ENCODE measurements around the gene IGFBP6. TPM values are rescaled to one million over a fixed set of nuclear protein-coding genes. Genes with fewer than 3 reads are reported as not detected.

Gene IGFBP6
- total and polyA plus RNA-seq, 8 donors = 22.6 to 388 (median 82.8) TPM

GRCh38 chr12:53127169-53127568 lies 29.7 kb downstream of the IGFBP6 start:
- Histone ChIP-seq H3K27ac (no peak overlapping the region), H3K9me3 (no peaks in the 10 kb centered on the region), H3K4me1 (no peaks in the 10 kb centered on the region), H3K27me3 (peaks cover 0 to 6% (median 0%) of the 10 kb centered on the region in 3 donors), H3K36me3 (no peaks in the 10 kb centered on the region), H3K4me3 (no peak overlapping the region)
- intact Hi-C loops (cut with DNase I; ENCODE audit: low total_unique reads) = no loop called here
- no peak for DNase-seq
- TF ChIP-seq POLR2A (IDR thresholded peaks at IDR 0.05) = no peak
- no peak for TF ChIP-seq POLR2AphosphoS5 (IDR thresholded peaks at IDR 0.05)
- TF ChIP-seq, protein P1, sequence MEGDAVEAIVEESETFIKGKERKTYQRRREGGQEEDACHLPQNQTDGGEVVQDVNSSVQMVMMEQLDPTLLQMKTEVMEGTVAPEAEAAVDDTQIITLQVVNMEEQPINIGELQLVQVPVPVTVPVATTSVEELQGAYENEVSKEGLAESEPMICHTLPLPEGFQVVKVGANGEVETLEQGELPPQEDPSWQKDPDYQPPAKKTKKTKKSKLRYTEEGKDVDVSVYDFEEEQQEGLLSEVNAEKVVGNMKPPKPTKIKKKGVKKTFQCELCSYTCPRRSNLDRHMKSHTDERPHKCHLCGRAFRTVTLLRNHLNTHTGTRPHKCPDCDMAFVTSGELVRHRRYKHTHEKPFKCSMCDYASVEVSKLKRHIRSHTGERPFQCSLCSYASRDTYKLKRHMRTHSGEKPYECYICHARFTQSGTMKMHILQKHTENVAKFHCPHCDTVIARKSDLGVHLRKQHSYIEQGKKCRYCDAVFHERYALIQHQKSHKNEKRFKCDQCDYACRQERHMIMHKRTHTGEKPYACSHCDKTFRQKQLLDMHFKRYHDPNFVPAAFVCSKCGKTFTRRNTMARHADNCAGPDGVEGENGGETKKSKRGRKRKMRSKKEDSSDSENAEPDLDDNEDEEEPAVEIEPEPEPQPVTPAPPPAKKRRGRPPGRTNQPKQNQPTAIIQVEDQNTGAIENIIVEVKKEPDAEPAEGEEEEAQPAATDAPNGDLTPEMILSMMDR (IDR thresholded peaks at IDR 0.05) = no peak
- no peak for TF ChIP-seq EP300 (IDR thresholded peaks at IDR 0.05)
- 85 to 93% (median 87%) methylated on average over 1 of the region's 1 CpG for whole genome bisulfite sequencing, 5 donors

GRCh38 chr12:53128780-53129569 lies 31.5 kb downstream of the IGFBP6 start:
- Histone ChIP-seq H3K9me3 (no peaks in the 10 kb centered on the region), H3K4me1 (no peaks in the 10 kb centered on the region), H3K27ac (no peak overlapping the region), H3K36me3 (no peaks in the 10 kb centered on the region), H3K4me3 (no peak overlapping the region), H3K27me3 (peaks cover 0 to 6% (median 0%) of the 10 kb centered on the region in 3 donors)
- intact Hi-C loops (cut with DNase I; ENCODE audit: low total_unique reads) = no loop called here
- 77 to 83% (median 80%) methylated on average over 10 of the region's 10 CpGs for WGBS, 5 donors
- no peak for DNase-seq
- TF ChIP-seq POLR2A (IDR thresholded peaks at IDR 0.05) (no peak), POLR2AphosphoS5 (IDR thresholded peaks at IDR 0.05) (no peak), EP300 (IDR thresholded peaks at IDR 0.05) (no peak)
- TF ChIP-seq, protein P1 (IDR thresholded peaks at IDR 0.05) = no peak

DNA sequence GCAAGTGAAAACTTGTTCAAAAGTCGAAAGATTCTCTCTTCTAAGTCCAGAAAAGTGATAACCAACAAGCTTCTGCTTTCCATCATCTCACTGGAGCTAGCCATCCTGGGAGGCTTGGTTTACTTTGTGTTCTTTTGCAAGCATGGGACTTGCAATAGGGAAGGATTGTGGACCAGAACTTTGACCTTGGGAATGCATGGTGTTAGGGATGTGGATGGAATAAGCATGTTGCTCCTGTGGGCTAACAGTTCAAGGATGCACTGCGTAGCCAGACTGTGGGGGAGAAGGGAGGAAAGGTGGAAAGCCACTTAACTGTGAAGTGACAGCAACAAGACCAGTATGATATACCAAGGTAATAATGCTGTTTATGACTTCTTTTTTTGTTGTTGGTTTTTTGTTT lies 34.4 kb downstream of the IGFBP6 start:
- no peak for DNase-seq
- Histone ChIP-seq H3K4me3 (no peak overlapping the region), H3K36me3 (no peaks in the 10 kb centered on the region), H3K27ac (no peak overlapping the region), H3K9me3 (peaks cover 0 to 7% (median 1%) of the 10 kb centered on the region in 4 donors), H3K27me3 (peaks cover 0 to 6% (median 0%) of the 10 kb centered on the region in 3 donors), H3K4me1 (no peaks in the 10 kb centered on the region)
- no peak for TF ChIP-seq POLR2A (IDR thresholded peaks at IDR 0.05)
- intact Hi-C loops (cut with DNase I; ENCODE audit: low total_unique reads) = no loop called here
- WGBS, 5 donors = 75 to 91% (median 87%) methylated on average over 2 of the region's 2 CpGs

- Histone ChIP-seq H3K27ac (no peak overlapping the region), H3K9me3 (peaks cover 0 to 13% (median 4%) of the 10 kb centered on the region in 4 donors), H3K36me3 (no peaks in the 10 kb centered on the region), H3K4me1 (no peaks in the 10 kb centered on the region), H3K27me3 (peaks cover 0 to 1% (median 0%) of the 10 kb centered on the region in 3 donors), H3K4me3 (no peak overlapping the region)
- intact Hi-C loops (cut with DNase I; ENCODE audit: low total_unique reads) = no loop called here
- no peak for TF ChIP-seq EP300 (IDR thresholded peaks at IDR 0.05)
- no peak for TF ChIP-seq POLR2A (IDR thresholded peaks at IDR 0.05)
- TF ChIP-seq, protein P1 (IDR thresholded peaks at IDR 0.05) = no peak
- TF ChIP-seq POLR2AphosphoS5 (IDR thresholded peaks at IDR 0.05) = no peak
- no peak for DNase-seq
- WGBS, 5 donors = 87 to 94% (median 92%) methylated on average over 3 of the region's 3 CpGs
These were observed 36.3 kb downstream of the IGFBP6 start for GRCh38 chr12:53133722-53134121.

- no peaks in the 10 kb centered on the region for H3K4me1 ChIP-seq
- H3K4me3 ChIP-seq = no peak overlapping the region
- no peak overlapping the region for H3K27ac ChIP-seq
- no peaks in the 10 kb centered on the region for H3K27me3 ChIP-seq
- no peaks in the 10 kb centered on the region for H3K36me3 ChIP-seq
- H3K9me3 ChIP-seq = no peaks in the 10 kb centered on the region
- TF ChIP-seq POLR2A (IDR thresholded peaks at IDR 0.05) (no peak), EP300 (IDR thresholded peaks at IDR 0.05) (no peak), POLR2AphosphoS5 (IDR thresholded peaks at IDR 0.05) (no peak)
- TF ChIP-seq, protein P1 (IDR thresholded peaks at IDR 0.05) = no peak
- intact Hi-C loops (cut with DNase I; ENCODE audit: low total_unique reads) = no loop called here
- WGBS, 5 donors = 64 to 80% (median 74%) methylated on average over 4 of the region's 4 CpGs
- DNase-seq = no peak
These were observed 45.9 kb downstream of the IGFBP6 start for GRCh38 chr12:53143355-53143754.

Measured in stomach (tissue), 9 donors.